Body of pancreas (tissue), 4 donors: ENCODE measurements around the gene SCGB1A1. TPM values are rescaled to one million over a fixed set of nuclear protein-coding genes. Genes with fewer than 3 reads are reported as not detected.
A peak's percentile ranks its signal among the peaks of the same experiment; 100 is the strongest.

Experiments used
- ATAC-seq: fragments of 150-250 bp; one replicate; pipeline ENCODE4 v1.9.1; 2016
- DNase-seq, 4 donors: peaks; one replicate each; pipeline ENCODE4 v3.0.0-alpha.2; 2019
- H3K27ac ChIP-seq, 4 donors: fragments of 200-600 bp; sonication (generic); 1 replicate in 3 of 4; 2 replicates in 1 of 4; pipeline versions ENCODE4 v1.5.1 to v1.6.1; 2016 to 2019; ENCODE audit warnings: mild to moderate bottlenecking in 1 of 4, mixed read lengths in 1 of 4, moderate library complexity in 1 of 4
- H3K27me3 ChIP-seq, 2 donors: fragments of 200-600 bp; sonication (generic); one replicate each; pipeline ENCODE4 v1.6.0; 2016; ENCODE audit warnings: mild to moderate bottlenecking in 1 of 2
- H3K36me3 ChIP-seq, 2 donors: fragments of 200-600 bp; sonication (generic); replicated peaks in 1 of 2; 2 replicates each; pipeline ENCODE4 v1.5.1; 2016; ENCODE audit warnings: low read depth in 2 of 2; ENCODE audit not compliant: insufficient read depth in 1 of 2
- H3K4me1 ChIP-seq: fragments of 200-600 bp; sonication (generic); one replicate; pipeline ENCODE4 v1.6.0; 2016
- H3K4me3 ChIP-seq, 2 donors: fragments of 200-600 bp; sonication (generic); 1 replicate in 1 of 2; 2 replicates in 1 of 2; pipeline ENCODE4 v1.5.1; 2016 to 2019
- H3K9me3 ChIP-seq, 3 donors: fragments of 200-600 bp; sonication (generic); 1 replicate in 2 of 3; 2 replicates in 1 of 3; pipeline ENCODE4 v1.5.1; 2016
- POLR2A ChIP-seq, 3 donors: fragments of 450-650 bp; IDR thresholded peaks; one replicate each; pipeline ENCODE4 v1.6.1; 2016; ENCODE audit warnings: antibody characterized with exemption in 3 of 3, mild to moderate bottlenecking in 2 of 3
- WGBS, 2 donors: methylation state at CpG; one replicate each; pipeline ENCODE4 v1.1.5; 2017; 5-methylcytosine and 5-hydroxymethylcytosine counted together
- intact Hi-C: fragments of 100-400 bp; cut with DNase I; formaldehyde crosslinking; loops from one replicate; pipeline ENCODE4 v1.15.1; 2023
- total RNA-seq, 2 donors: library from RNA; depleted of rRNA; stranded (reverse); fragments of >200 nt; gene quantifications; one replicate each; pipeline ENCODE4 v1.1.0, GENCODE V29; 2016
- TF ChIP-seq, protein P1 (sequence below), 7 experiments: fragments of 450-650 bp in 4 of 7; fragments of 200-600 bp in 3 of 7; sonication (generic) in 3 of 7; IDR thresholded peaks; one replicate each; pipeline ENCODE4 v1.5.1; 2016 to 2019; ENCODE audit warnings: antibody characterized with exemption in 7 of 7

Gene SCGB1A1
- total RNA-seq, 2 donors from 2014 or later, result not detected

DNA sequence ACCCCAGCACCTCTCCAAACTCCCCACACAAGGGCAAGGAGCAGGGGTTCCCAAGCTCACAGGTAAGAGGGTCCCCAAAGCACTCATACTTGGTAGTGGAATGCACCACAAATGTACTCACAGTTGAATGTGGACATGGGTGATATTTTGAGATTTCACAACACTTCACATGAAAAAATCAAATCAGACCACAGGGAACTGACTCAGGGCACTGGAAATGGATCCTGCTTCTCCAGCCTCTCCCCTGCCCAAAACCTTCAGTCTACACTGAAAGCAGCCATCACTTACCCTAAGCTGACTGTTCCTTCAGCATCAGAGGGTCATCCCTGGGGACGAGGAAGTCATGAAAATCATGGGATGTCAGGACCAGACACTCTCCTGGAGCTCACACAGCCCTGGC lies 40.2 kb downstream of the SCGB1A1 start:
- H3K27me3 ChIP-seq, result no peaks in the 10 kb centered on the region
- 68 to 100% methylated on average over 1 of the region's 1 CpG for WGBS, 2 donors
- H3K27ac ChIP-seq, result no peak overlapping the region
- H3K36me3 ChIP-seq, result no peaks in the 10 kb centered on the region
- H3K9me3 ChIP-seq, result no peaks in the 10 kb centered on the region
- no peak for DNase-seq
- no peaks in the 10 kb centered on the region for H3K4me1 ChIP-seq
- TF ChIP-seq, protein P1, sequence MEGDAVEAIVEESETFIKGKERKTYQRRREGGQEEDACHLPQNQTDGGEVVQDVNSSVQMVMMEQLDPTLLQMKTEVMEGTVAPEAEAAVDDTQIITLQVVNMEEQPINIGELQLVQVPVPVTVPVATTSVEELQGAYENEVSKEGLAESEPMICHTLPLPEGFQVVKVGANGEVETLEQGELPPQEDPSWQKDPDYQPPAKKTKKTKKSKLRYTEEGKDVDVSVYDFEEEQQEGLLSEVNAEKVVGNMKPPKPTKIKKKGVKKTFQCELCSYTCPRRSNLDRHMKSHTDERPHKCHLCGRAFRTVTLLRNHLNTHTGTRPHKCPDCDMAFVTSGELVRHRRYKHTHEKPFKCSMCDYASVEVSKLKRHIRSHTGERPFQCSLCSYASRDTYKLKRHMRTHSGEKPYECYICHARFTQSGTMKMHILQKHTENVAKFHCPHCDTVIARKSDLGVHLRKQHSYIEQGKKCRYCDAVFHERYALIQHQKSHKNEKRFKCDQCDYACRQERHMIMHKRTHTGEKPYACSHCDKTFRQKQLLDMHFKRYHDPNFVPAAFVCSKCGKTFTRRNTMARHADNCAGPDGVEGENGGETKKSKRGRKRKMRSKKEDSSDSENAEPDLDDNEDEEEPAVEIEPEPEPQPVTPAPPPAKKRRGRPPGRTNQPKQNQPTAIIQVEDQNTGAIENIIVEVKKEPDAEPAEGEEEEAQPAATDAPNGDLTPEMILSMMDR (IDR thresholded peaks at IDR 0.05), result no peak
- TF ChIP-seq POLR2A (IDR thresholded peaks at IDR 0.05), result no peak
- H3K4me3 ChIP-seq, result no peak overlapping the region
- no peak for ATAC-seq
- intact Hi-C loops, result no loop called here

DNA sequence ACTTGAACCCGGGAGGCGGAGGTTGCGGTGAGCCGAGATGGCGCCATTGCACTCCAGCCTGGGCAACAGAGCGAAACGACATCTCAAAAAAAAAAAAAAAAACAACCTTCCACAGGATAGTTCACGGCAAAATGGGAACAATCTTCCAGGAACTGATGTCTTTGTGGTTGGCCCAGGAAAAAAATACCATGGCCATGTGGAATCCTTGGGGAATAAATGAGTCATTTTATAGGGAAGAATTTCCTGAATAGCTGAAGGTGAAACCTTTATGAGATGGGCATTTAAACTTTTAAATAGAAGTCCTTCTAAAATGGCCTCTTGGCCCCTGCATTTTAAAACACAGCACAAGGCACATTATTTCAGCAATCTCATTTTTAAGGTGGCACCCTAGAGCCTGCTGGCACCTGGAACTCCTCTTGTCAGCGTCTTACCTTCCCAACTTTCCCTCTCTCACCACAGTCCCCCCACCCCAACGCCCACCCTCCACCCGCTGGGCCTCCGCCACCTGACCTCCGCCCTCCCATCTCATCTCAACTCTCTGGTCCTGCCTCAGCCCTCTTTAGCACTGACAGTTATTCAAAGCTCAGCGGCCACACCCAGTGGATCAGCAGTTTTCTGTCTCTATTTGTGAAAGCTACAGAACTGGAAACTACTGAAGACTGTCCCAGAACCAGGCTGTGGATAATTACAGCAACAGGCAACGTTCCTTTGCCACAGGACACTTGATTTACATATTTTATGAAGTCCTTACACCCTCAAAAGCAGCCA lies 43.1 kb downstream of the SCGB1A1 start:
- H3K36me3 ChIP-seq, result no peaks in the 10 kb centered on the region
- no peaks in the 10 kb centered on the region for H3K4me1 ChIP-seq
- intact Hi-C loops, result no loop called here
- TF ChIP-seq POLR2A (IDR thresholded peaks at IDR 0.05), result no peak
- TF ChIP-seq, protein P1 (IDR thresholded peaks at IDR 0.05), result no peak
- H3K4me3 ChIP-seq, result no peak overlapping the region
- no peaks in the 10 kb centered on the region for H3K27me3 ChIP-seq
- no peak overlapping the region for H3K27ac ChIP-seq
- DNase-seq (no peak), ATAC-seq (no peak)
- H3K9me3 ChIP-seq, result no peaks in the 10 kb centered on the region
- WGBS, 2 donors, result 67 to 75% methylated on average over 15 of the region's 15 CpGs

DNA sequence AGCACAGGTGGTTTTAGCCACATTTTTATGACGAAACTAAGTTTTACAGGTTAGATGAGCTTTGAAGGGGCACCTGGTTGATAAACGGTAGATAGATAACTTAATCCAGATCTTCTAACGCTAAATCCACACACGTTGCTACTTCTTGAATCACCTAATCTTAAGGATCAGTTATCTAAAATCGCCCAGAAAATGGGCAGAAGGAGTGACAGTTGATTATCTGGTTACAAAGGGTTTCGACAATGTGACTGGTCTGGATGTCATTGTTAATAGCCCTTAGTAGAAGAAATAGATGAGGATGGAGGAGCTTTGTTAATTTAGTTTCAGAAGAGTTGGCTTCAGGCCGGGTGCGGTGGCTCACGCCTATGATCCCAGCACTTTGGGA lies 43.7 kb downstream of the SCGB1A1 start:
- ATAC-seq, result no peak
- TF ChIP-seq, protein P1 (IDR thresholded peaks at IDR 0.05), result no peak
- TF ChIP-seq POLR2A (IDR thresholded peaks at IDR 0.05), result no peak
- H3K36me3 ChIP-seq, result no peaks in the 10 kb centered on the region
- H3K4me1 ChIP-seq, result no peaks in the 10 kb centered on the region
- no peak overlapping the region for H3K4me3 ChIP-seq
- no peaks in the 10 kb centered on the region for H3K9me3 ChIP-seq
- H3K27ac ChIP-seq, result no peak overlapping the region
- intact Hi-C loops, result no loop called here
- WGBS, 2 donors, result 71 to 74% methylated on average over 9 of the region's 9 CpGs
- no peak for DNase-seq
- no peaks in the 10 kb centered on the region for H3K27me3 ChIP-seq

DNA sequence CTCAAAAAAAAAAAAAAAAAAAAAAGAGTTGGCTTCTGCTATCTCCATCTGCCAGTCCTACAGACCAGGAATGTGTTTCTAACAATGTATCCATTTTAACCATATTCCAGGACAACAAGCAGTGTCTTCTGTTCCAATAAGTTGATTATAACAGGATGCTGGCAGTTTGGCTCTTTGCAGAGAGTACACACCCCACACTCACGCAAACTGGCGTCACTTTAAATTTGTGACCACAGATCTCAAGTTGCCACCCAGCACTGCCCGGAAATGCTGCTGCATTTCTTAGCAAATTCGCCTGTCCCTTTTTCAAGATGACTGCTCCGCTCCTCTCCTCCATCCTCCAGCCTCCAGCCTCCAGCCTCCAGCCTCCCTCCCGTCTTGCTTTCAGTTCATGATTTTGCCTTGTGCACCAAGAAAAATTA lies 44.3 kb downstream of the SCGB1A1 start:
- no peak overlapping the region for H3K27ac ChIP-seq
- H3K27me3 ChIP-seq, result no peaks in the 10 kb centered on the region
- no peak overlapping the region for H3K4me3 ChIP-seq
- no peak for TF ChIP-seq POLR2A (IDR thresholded peaks at IDR 0.05)
- TF ChIP-seq, protein P1 (IDR thresholded peaks at IDR 0.05), result no peak
- no peak for ATAC-seq
- H3K36me3 ChIP-seq, result no peaks in the 10 kb centered on the region
- H3K9me3 ChIP-seq, result no peaks in the 10 kb centered on the region
- no peaks in the 10 kb centered on the region for H3K4me1 ChIP-seq
- WGBS, 2 donors, result 68 to 78% methylated on average over 6 of the region's 6 CpGs
- intact Hi-C loops, result no loop called here
- DNase-seq, result no peak

DNA sequence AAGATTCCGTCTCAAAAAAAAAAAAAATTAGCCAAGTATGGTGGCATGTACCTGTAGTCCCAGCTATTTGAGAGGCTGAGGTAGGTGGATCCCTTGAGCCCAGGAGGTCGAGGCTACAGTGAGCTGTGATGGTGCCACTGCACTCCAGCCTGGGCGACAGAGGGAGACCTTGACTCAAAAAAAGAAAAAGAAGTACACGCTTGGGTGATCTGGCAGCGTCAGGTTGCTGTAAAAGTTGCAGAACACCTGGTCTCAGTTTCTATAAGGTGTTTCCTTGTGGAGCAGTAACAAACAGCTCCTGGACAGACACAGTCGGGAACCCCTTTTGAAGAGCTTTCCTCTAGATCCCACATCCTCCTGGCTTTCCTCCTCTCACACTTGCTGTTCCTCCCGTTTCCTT lies 45.8 kb downstream of the SCGB1A1 start:
- ATAC-seq (no peak), DNase-seq (peak in 1 of 4 donors; percentile 16)
- 44 to 58% methylated on average over 7 of the region's 7 CpGs for WGBS, 2 donors
- intact Hi-C loops, result no loop called here
- H3K9me3 ChIP-seq, result no peaks in the 10 kb centered on the region
- TF ChIP-seq, protein P1 (IDR thresholded peaks at IDR 0.05), result no peak
- TF ChIP-seq POLR2A (IDR thresholded peaks at IDR 0.05), result no peak
- no peaks in the 10 kb centered on the region for H3K4me1 ChIP-seq
- H3K27me3 ChIP-seq, result no peaks in the 10 kb centered on the region
- H3K4me3 ChIP-seq, result no peak overlapping the region
- H3K27ac ChIP-seq, result no peak overlapping the region
- H3K36me3 ChIP-seq, result no peaks in the 10 kb centered on the region
